Measurements from ENCODE around the gene ELOA2. TPM values are rescaled to one million over a fixed set of nuclear protein-coding genes. Genes with fewer than 3 reads are reported as not detected.

The ELOA2 gene, protein sequence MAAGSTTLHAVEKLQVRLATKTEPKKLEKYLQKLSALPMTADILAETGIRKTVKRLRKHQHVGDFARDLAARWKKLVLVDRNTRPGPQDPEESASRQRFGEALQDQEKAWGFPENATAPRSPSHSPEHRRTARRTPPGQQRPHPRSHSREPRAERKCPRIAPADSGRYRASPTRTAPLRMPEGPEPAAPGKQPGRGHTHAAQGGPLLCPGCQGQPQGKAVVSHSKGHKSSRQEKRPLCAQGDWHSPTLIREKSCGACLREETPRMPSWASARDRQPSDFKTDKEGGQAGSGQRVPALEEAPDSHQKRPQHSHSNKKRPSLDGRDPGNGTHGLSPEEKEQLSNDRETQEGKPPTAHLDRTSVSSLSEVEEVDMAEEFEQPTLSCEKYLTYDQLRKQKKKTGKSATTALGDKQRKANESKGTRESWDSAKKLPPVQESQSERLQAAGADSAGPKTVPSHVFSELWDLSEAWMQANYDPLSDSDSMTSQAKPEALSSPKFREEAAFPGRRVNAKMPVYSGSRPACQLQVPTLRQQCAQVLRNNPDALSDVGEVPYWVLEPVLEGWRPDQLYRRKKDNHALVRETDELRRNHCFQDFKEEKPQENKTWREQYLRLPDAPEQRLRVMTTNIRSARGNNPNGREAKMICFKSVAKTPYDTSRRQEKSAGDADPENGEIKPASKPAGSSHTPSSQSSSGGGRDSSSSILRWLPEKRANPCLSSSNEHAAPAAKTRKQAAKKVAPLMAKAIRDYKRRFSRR
- under 0.01 TPM in 1 of 2 replicates, not detected in the other for total RNA-seq

DNA sequence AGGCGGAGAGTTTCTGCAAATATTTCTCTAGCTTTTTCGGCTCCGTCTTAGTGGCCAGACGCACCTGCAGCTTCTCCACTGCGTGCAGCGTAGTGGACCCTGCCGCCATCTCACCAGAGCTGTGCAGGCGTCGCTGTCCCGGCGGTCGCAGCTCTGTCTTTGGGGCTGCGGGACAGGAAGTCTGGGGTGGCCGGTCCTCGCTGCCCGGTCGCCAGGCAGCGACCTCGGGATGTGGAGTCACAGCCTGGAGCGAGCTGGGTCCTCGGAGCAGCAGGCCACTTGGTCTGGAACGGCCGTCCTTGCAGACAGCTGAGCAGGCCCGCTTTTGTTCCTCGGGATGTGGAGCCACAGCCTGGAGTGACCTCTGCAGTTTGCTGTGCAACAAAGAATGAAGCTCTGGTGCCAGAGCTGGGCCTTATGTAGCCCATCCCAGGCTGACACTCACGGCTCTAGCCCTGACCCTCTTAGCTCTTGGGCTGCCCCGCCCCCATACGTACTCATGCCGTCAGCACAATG is at the start of gene ELOA2:
ELOA2 (minus strand) TSS at position 466 of the 516 bp plus-strand sequence; CDS start at position 109, 357 bp downstream.

Other genes starting within 250 kb of the ELOA2 start
- 21.4 and 26.2 TPM in 2 replicates for gene PIAS2, start 118.1 kb downstream of the ELOA2 start, total RNA-seq
- 0.89 and 1.6 TPM in 2 replicates for gene KATNAL2, start 118.0 kb downstream of the ELOA2 start, total RNA-seq
- gene HDHD2, start 114.9 kb upstream of the ELOA2 start, total RNA-seq, result 21.4 and 29.8 TPM in 2 replicates
- gene IER3IP1, start 140.7 kb upstream of the ELOA2 start, total RNA-seq, result 22.3 and 24.7 TPM in 2 replicates
- gene SKOR2, start 216.0 kb upstream of the ELOA2 start, total RNA-seq, result not detected in 2 replicates